Measurements from ENCODE around the gene ANO7.

The ANO7 gene

DNA sequence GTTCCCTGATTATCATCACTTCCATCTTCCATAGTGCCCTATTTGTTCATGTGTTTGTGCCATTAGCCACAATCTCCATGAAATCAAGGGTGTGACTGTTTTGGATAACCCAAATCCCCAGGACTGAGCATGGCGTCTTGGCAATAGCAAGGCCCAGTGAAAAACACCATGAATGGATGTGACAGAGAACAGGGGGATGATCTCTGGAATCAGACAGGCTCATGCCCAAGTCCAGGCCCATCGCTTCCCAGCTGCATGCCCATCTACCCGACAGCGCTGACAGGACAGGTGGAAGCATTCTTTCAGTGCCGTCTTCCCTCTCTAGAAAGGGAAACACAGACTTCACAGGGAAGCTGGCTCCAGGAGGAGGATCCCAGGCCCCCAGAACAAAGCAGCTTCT, 77.0 kb downstream of the ANO7 start:
- TF ChIP-seq TAF1 (IDR thresholded peaks at IDR 0.05; ENCODE audit: borderline replicate concordance, insufficient read depth, low read length) (no peak), FOXP2 (optimal IDR thresholded peaks at IDR 0.05; ENCODE audit: borderline replicate concordance, extremely low read depth, extremely low read length, insufficient read depth) (no peak), POLR2AphosphoS5 (IDR thresholded peaks at IDR 0.05; ENCODE audit: low read depth, low read length) (no peak), SIN3A (IDR thresholded peaks at IDR 0.05; ENCODE audit: borderline replicate concordance, insufficient read depth, low read length) (no peak)
- TF ChIP-seq, protein P1, sequence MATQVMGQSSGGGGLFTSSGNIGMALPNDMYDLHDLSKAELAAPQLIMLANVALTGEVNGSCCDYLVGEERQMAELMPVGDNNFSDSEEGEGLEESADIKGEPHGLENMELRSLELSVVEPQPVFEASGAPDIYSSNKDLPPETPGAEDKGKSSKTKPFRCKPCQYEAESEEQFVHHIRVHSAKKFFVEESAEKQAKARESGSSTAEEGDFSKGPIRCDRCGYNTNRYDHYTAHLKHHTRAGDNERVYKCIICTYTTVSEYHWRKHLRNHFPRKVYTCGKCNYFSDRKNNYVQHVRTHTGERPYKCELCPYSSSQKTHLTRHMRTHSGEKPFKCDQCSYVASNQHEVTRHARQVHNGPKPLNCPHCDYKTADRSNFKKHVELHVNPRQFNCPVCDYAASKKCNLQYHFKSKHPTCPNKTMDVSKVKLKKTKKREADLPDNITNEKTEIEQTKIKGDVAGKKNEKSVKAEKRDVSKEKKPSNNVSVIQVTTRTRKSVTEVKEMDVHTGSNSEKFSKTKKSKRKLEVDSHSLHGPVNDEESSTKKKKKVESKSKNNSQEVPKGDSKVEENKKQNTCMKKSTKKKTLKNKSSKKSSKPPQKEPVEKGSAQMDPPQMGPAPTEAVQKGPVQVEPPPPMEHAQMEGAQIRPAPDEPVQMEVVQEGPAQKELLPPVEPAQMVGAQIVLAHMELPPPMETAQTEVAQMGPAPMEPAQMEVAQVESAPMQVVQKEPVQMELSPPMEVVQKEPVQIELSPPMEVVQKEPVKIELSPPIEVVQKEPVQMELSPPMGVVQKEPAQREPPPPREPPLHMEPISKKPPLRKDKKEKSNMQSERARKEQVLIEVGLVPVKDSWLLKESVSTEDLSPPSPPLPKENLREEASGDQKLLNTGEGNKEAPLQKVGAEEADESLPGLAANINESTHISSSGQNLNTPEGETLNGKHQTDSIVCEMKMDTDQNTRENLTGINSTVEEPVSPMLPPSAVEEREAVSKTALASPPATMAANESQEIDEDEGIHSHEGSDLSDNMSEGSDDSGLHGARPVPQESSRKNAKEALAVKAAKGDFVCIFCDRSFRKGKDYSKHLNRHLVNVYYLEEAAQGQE (IDR thresholded peaks at IDR 0.05; ENCODE audit: insufficient read depth in 1 of 2, low read depth in 2 of 2, low read length in 2 of 2): no peak

DNA sequence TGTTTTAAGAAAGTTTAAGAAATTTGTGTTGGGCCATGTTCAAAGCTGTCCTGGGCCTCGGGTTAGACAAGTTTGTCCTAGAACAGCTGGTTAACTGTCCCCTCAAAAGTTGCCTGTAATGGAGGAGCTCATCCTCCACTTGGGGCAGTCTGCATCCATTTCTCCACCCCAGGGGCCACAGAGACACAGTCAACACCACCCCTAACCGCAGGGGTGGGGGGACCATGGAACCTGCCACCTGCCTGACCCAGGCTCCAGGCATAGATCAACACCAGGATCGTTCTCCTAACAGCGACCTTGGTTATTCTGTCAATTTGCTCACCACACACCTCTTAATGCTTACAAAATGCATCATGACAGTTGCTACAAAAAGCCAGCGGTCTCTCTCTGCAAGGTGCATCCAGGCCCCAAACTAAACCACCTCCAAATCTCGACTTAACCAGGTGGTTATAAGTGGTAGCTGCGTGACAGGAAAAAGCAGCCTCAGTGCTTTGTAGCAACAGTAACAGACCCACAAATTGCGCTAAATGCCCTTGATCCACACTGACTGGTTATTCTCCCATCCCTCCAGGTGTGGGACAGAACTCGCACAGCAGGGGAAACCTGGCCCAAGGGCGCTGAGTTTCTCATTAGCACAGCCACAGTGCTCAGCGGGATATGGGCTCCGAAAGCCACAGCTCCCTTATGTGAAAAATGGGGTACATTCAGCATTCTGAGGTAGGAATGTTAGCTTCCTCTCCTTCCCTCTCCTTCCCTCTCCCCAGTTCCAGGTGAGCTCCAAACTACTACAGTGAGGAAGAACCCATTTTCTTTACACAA, 79.0 kb downstream of the ANO7 start:
- TF ChIP-seq SIN3A (IDR thresholded peaks at IDR 0.05; ENCODE audit: borderline replicate concordance, insufficient read depth, low read length) (no peak), FOXP2 (optimal IDR thresholded peaks at IDR 0.05; ENCODE audit: borderline replicate concordance, extremely low read depth, extremely low read length, insufficient read depth) (no peak), POLR2AphosphoS5 (IDR thresholded peaks at IDR 0.05; ENCODE audit: low read depth, low read length) (no peak), TAF1 (IDR thresholded peaks at IDR 0.05; ENCODE audit: borderline replicate concordance, insufficient read depth, low read length) (no peak)
- TF ChIP-seq, protein P1 (IDR thresholded peaks at IDR 0.05; ENCODE audit: insufficient read depth in 1 of 2, low read depth in 2 of 2, low read length in 2 of 2): no peak

DNA sequence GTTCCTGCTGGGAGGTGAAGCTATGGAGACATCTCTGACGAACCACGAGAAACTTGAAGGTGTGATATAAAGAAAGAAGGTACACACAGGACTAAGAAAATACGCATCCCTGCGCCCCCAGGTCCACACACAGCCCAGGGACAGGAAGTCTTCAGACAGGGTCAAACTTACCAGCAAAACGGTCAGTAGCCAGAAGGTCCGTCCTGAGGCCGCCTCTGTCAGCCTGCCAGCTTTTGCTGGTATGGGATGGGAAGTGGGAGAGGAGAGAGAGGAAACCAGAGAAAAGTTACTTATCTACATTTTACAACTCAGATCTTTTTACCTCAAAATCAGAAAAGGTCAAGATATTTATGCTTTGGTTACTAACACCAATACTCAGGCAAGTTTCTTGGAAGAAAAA, 79.8 kb downstream of the ANO7 start:
- TF ChIP-seq SIN3A (IDR thresholded peaks at IDR 0.05; ENCODE audit: borderline replicate concordance, insufficient read depth, low read length) (no peak), TAF1 (IDR thresholded peaks at IDR 0.05; ENCODE audit: borderline replicate concordance, insufficient read depth, low read length) (no peak), FOXP2 (optimal IDR thresholded peaks at IDR 0.05; ENCODE audit: borderline replicate concordance, extremely low read depth, extremely low read length, insufficient read depth) (no peak), POLR2AphosphoS5 (IDR thresholded peaks at IDR 0.05; ENCODE audit: low read depth, low read length) (no peak)
- TF ChIP-seq, protein P1 (IDR thresholded peaks at IDR 0.05; ENCODE audit: insufficient read depth in 1 of 2, low read depth in 2 of 2, low read length in 2 of 2): no peak

DNA sequence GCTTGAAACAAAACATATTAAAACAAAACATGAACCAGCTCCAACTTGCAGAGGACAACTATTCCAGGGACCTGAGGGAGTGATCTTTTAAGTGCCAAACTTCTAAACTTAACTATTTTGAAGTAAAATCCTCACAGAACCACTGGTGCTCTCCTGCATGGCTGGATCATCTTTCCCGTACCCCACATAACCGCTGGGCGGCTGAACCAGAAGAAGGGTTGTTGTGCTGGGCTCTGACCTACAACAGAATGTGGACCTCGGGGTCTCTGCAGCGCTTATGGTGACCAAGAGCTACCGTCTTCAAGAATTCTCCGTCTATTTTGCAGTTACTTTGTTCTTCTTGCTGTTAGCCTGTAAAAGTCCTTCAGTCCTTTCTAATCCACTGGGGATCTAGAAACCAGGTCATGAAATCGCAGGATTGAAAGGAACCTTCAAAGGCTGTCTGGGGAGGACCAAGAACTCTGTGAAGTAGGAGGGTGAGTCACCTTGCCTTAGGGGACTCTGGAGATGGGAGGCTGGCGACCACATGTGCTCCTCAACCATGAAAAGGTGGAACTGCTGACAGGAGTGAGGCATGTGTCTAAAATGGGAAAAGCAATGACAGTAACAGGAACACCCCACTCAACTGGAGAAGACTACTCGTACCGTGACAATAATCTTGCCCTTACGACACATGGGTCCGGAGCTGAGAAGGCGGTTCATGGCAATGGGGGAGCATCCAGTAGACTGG, 80.4 kb downstream of the ANO7 start:
- TF ChIP-seq, protein P1 (IDR thresholded peaks at IDR 0.05; ENCODE audit: insufficient read depth in 1 of 2, low read depth in 2 of 2, low read length in 2 of 2): no peak
- no peak for TF ChIP-seq SIN3A (IDR thresholded peaks at IDR 0.05; ENCODE audit: borderline replicate concordance, insufficient read depth, low read length)
- TF ChIP-seq POLR2AphosphoS5 (IDR thresholded peaks at IDR 0.05; ENCODE audit: low read depth, low read length): no peak
- no peak for TF ChIP-seq FOXP2 (optimal IDR thresholded peaks at IDR 0.05; ENCODE audit: borderline replicate concordance, extremely low read depth, extremely low read length, insufficient read depth)
- no peak for TF ChIP-seq TAF1 (IDR thresholded peaks at IDR 0.05; ENCODE audit: borderline replicate concordance, insufficient read depth, low read length)
